Esophagus muscularis mucosa (tissue), 4 donors: ENCODE measurements around the gene TRABD2B. TPM values are rescaled to one million over a fixed set of nuclear protein-coding genes. Genes with fewer than 3 reads are reported as not detected.

Experiments used
- DNase-seq: peaks from one replicate; pipeline ENCODE4 v3.0.0-alpha.2; 2017; ENCODE audit errors: extremely low spot score
- H3K27ac ChIP-seq, 4 donors: fragments of 200-600 bp; sonication (generic); replicated peaks in 1 of 4; 1 replicate in 3 of 4; 2 replicates in 1 of 4; pipeline ENCODE4 v1.5.1; 2016 to 2019; ENCODE audit warnings: mild to moderate bottlenecking in 1 of 4
- H3K27me3 ChIP-seq, 4 donors: fragments of 200-600 bp; sonication (generic); one replicate each; pipeline versions ENCODE4 v1.5.1 to v1.6.0; 2016 to 2019
- H3K36me3 ChIP-seq, 4 donors: fragments of 200-600 bp; sonication (generic); one replicate each; pipeline ENCODE4 v1.5.1; 2016 to 2019
- H3K4me1 ChIP-seq, 4 donors: fragments of 200-600 bp; sonication (generic); one replicate each; pipeline ENCODE4 v1.5.1; 2016 to 2019
- H3K4me3 ChIP-seq, 4 donors: fragments of 200-600 bp; sonication (generic); 1 replicate in 2 of 4; 2 replicates in 2 of 4; pipeline ENCODE4 v1.5.1; 2016 to 2019; ENCODE audit warnings: mild to moderate bottlenecking in 4 of 4, moderate library complexity in 1 of 4
- H3K9me3 ChIP-seq, 4 donors: fragments of 200-600 bp; sonication (generic); 1 replicate in 3 of 4; 2 replicates in 1 of 4; pipeline ENCODE4 v1.5.1; 2016 to 2019
- EP300 ChIP-seq: sonication (generic); formaldehyde crosslinking; IDR thresholded peaks from one replicate; pipeline ENCODE4 v1.6.1; 2017; ENCODE audit warnings: antibody characterized with exemption
- POLR2A ChIP-seq: fragments of 450-650 bp; IDR thresholded peaks from one replicate; pipeline ENCODE4 v1.6.1; 2017; ENCODE audit warnings: antibody characterized with exemption, moderate library complexity, mild to moderate bottlenecking, low read depth
- POLR2AphosphoS5 ChIP-seq, 2 donors: sonication (generic); formaldehyde crosslinking; IDR thresholded peaks; one replicate each; pipeline ENCODE4 v1.6.1; 2017; ENCODE audit warnings: antibody characterized with exemption in 2 of 2
- WGBS: methylation state at CpG from one replicate; pipeline ENCODE4 v1.1.5; 2018; 5-methylcytosine and 5-hydroxymethylcytosine counted together
- intact Hi-C: fragments of 100-400 bp; cut with DNase I; formaldehyde crosslinking; loops from one replicate; pipeline ENCODE4 v1.15.1; 2023
- total RNA-seq, 4 donors: library from RNA; depleted of rRNA; stranded (reverse); fragments of >200 nt; gene quantifications; one replicate each; pipeline versions ENCODE4 v1.1.0 to v1.2.1, GENCODE V29; 2016
- TF ChIP-seq, protein P1 (sequence below), 3 experiments: fragments of 200-600 bp in 2 of 3; fragments of 450-650 bp in 1 of 3; sonication (generic) in 2 of 3; IDR thresholded peaks; one replicate each; pipeline ENCODE4 v1.5.1; 2017 to 2019; ENCODE audit warnings: antibody characterized with exemption in 3 of 3, mild to moderate bottlenecking in 2 of 3, moderate library complexity in 1 of 3

Gene TRABD2B
- total RNA-seq, 4 donors from 2014 or later, result 4.0 to 7.6 (median 4.1) TPM

- TF ChIP-seq POLR2A, result no peak
- H3K27ac ChIP-seq, result peak overlapping the region; percentile 15 to 58 (median 44)
- H3K9me3 ChIP-seq, result peaks cover 4 to 18% (median 11%) of the 10 kb centered on the region in 4 donors
- no peak for DNase-seq
- no peak overlapping the region for H3K4me3 ChIP-seq
- WGBS, result 79% methylated on average over 2 of the region's 5 CpGs
- intact Hi-C loops, result no loop called here
- peaks cover 2 to 32% (median 21%) of the 10 kb centered on the region in 4 donors for H3K4me1 ChIP-seq
- H3K36me3 ChIP-seq, result no peaks in the 10 kb centered on the region
- H3K27me3 ChIP-seq, result no peaks in the 10 kb centered on the region
Measured at GRCh38 chr1:47837866-47838561, 159.2 kb downstream of the TRABD2B start.

GRCh38 chr1:47837056-47837830, 159.9 kb downstream of the TRABD2B start:
- DNase-seq, result no peak
- no peak for TF ChIP-seq EP300
- peak in 1 of 2 donors; percentile 21 for TF ChIP-seq POLR2AphosphoS5 (IDR thresholded peaks at IDR 0.05)
- 79% methylated on average over 13 of the region's 13 CpGs for WGBS
- Histone ChIP-seq H3K9me3 (peaks cover 4 to 18% (median 11%) of the 10 kb centered on the region in 4 donors), H3K4me1 (peaks cover 2 to 32% (median 17%) of the 10 kb centered on the region in 4 donors), H3K4me3 (no peak overlapping the region), H3K27me3 (no peaks in the 10 kb centered on the region), H3K36me3 (no peaks in the 10 kb centered on the region), H3K27ac (peak overlapping the region; percentile 31 to 64 (median 52))
- intact Hi-C loops, result no loop called here

DNA sequence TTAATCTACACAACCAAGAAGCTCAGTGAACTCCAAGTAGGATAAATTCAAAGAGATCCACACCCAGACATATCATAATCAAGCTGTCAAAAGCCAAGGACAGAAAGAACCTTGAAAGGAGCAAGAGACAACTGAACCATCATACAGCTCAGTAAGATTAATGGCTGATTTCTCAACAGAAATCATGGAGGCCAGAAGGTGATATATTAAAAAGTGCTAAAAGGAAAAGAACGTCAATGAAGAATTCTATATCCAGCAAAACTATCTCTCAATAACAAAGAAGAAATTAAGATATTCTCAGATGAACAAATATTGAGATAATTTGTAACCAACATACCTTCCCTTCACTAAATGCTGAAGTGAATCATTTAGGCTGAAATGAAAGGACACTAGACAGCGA, 161.8 kb downstream of the TRABD2B start:
- TF ChIP-seq POLR2A (no peak), EP300 (no peak), POLR2AphosphoS5 (IDR thresholded peaks at IDR 0.05) (no peak)
- TF ChIP-seq, protein P1, sequence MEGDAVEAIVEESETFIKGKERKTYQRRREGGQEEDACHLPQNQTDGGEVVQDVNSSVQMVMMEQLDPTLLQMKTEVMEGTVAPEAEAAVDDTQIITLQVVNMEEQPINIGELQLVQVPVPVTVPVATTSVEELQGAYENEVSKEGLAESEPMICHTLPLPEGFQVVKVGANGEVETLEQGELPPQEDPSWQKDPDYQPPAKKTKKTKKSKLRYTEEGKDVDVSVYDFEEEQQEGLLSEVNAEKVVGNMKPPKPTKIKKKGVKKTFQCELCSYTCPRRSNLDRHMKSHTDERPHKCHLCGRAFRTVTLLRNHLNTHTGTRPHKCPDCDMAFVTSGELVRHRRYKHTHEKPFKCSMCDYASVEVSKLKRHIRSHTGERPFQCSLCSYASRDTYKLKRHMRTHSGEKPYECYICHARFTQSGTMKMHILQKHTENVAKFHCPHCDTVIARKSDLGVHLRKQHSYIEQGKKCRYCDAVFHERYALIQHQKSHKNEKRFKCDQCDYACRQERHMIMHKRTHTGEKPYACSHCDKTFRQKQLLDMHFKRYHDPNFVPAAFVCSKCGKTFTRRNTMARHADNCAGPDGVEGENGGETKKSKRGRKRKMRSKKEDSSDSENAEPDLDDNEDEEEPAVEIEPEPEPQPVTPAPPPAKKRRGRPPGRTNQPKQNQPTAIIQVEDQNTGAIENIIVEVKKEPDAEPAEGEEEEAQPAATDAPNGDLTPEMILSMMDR (IDR thresholded peaks at IDR 0.05), result no peak
- peaks cover 2 to 33% (median 17%) of the 10 kb centered on the region in 4 donors for H3K4me1 ChIP-seq
- no peak for DNase-seq
- no peak overlapping the region for H3K4me3 ChIP-seq
- no peaks in the 10 kb centered on the region for H3K27me3 ChIP-seq
- H3K27ac ChIP-seq, result no peak overlapping the region
- WGBS, result 89% methylated on average over 2 of the region's 2 CpGs
- intact Hi-C loops, result no loop called here
- H3K36me3 ChIP-seq, result no peaks in the 10 kb centered on the region
- peaks cover 4 to 18% (median 11%) of the 10 kb centered on the region in 4 donors for H3K9me3 ChIP-seq

DNA sequence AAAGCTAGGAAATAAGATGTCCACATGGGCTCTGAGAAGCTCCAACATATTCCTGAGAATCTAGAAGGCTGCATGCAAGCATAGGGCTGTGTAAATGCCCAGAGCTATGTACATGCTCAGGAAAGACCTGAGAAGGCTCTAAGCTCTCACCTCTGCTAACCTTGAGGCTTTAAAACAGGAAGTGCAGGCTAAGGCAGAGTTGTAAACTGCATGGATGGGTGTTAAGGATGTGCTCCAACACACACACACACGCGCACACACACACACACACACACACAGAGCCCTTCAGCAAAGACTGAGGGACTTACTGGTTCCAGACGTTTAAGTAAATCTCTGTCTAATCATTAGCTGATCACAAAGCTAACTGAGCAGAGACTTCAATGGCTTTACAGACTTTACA, 162.9 kb downstream of the TRABD2B start:
- no peak for TF ChIP-seq EP300
- no peak for TF ChIP-seq POLR2AphosphoS5 (IDR thresholded peaks at IDR 0.05)
- TF ChIP-seq, protein P1 (IDR thresholded peaks at IDR 0.05), result no peak
- no peak for TF ChIP-seq POLR2A
- H3K27me3 ChIP-seq, result no peaks in the 10 kb centered on the region
- WGBS, result 86% methylated on average over 1 of the region's 3 CpGs
- DNase-seq, result no peak
- H3K4me3 ChIP-seq, result no peak overlapping the region
- peaks cover 4 to 18% (median 11%) of the 10 kb centered on the region in 4 donors for H3K9me3 ChIP-seq
- no peaks in the 10 kb centered on the region for H3K36me3 ChIP-seq
- H3K27ac ChIP-seq, result no peak overlapping the region
- peaks cover 2 to 30% (median 12%) of the 10 kb centered on the region in 4 donors for H3K4me1 ChIP-seq
- intact Hi-C loops, result no loop called here

GRCh38 chr1:47830641-47831333, 166.4 kb downstream of the TRABD2B start:
- Histone ChIP-seq H3K27ac (peak overlapping the region in 1 of 4 donors; percentile 27), H3K36me3 (no peaks in the 10 kb centered on the region), H3K27me3 (no peaks in the 10 kb centered on the region), H3K4me1 (peaks cover 0 to 21% (median 10%) of the 10 kb centered on the region in 4 donors), H3K9me3 (peaks cover 0 to 12% (median 6%) of the 10 kb centered on the region in 4 donors), H3K4me3 (no peak overlapping the region)
- WGBS, result 80% methylated on average over 13 of the region's 13 CpGs
- TF ChIP-seq, protein P1 (IDR thresholded peaks at IDR 0.05), result no peak
- TF ChIP-seq POLR2A, result no peak
- no peak for TF ChIP-seq EP300
- TF ChIP-seq POLR2AphosphoS5 (IDR thresholded peaks at IDR 0.05), result no peak
- intact Hi-C loops, result no loop called here
- no peak for DNase-seq
